HL-60 (cell line): ENCODE data around the gene LSMEM2.

Experiments
- DNase-seq, 2 experiments: peaks; one replicate each; pipeline ENCODE4 v3.0.0-alpha.2; 2010 to 2020; ENCODE audit warnings: low read depth in 1 of 2, low spot score in 1 of 2
- H3K27ac ChIP-seq: fragments of 250-450 bp; sonication (Bioruptor Pico); replicated peaks from 2 replicates; pipeline ENCODE4 v1.5.1; 2020; ENCODE audit warnings: mild to moderate bottlenecking, moderate library complexity
- H3K27me3 ChIP-seq: fragments of 250-450 bp; sonication (Bioruptor Pico); 2 replicates; pipeline ENCODE4 v1.5.1; 2021; ENCODE audit warnings: mild to moderate bottlenecking, moderate library complexity; ENCODE audit not compliant: insufficient read depth, poor library complexity, severe bottlenecking
- H3K4me3 ChIP-seq: replicated peaks from 2 replicates; pipeline ENCODE4 v1.5.1; 2011; ENCODE audit warnings: mild to moderate bottlenecking, control low read depth, low read length; ENCODE audit not compliant: insufficient read depth
- GABPA ChIP-seq: IDR thresholded peaks from 2 replicates; pipeline ENCODE4 v1.6.1; 2012; ENCODE audit warnings: low read depth
- POLR2AphosphoS5 ChIP-seq: IDR thresholded peaks from 2 replicates; pipeline ENCODE4 v1.6.1; 2012; ENCODE audit warnings: low read depth
- SPI1 ChIP-seq: IDR thresholded peaks from 2 replicates; pipeline ENCODE4 v1.6.1; 2012; ENCODE audit warnings: low read depth, mild to moderate bottlenecking, borderline replicate concordance
- TF ChIP-seq, protein P1 (sequence below): IDR thresholded peaks from one replicate; pipeline ENCODE4 v1.5.1; 2011; ENCODE audit warnings: low read length, control low read depth, inconsistent platforms; ENCODE audit not compliant: insufficient read depth
- TF ChIP-seq, protein P2 (sequence below): IDR thresholded peaks from 2 replicates; pipeline ENCODE4 v1.6.1; 2012; ENCODE audit warnings: low read depth; ENCODE audit not compliant: insufficient replicate concordance

The LSMEM2 gene

DNA sequence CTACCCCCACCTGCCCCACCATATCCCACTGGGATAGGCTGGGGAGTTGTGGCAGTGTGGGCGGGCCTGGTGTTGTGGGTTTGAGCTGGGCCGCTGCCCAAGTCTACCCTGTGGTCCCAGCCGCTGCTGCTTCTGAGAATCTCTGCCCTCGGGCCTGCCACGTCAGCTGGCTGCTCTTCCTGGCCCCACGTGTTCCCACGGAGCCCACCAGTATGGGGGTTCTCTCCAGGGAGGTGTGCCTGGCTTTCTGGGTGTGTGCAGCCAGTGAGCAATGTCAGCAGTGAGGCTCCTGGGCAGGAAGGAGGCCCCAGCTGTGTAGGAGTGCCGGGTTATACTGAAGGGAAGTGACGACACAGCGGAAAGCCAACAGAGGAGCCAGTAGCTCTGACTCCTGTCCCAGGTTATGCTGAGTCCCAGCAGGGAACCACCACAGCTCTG, 32.4 kb upstream of the LSMEM2 start:
- peak overlapping the region; percentile 41 for H3K4me3 ChIP-seq
- DNase-seq, result peak in 1 of 2 experiments; percentile 92
- H3K27me3 ChIP-seq, result no peaks in the 10 kb centered on the region
- peak overlapping the region; percentile 74 for H3K27ac ChIP-seq
- TF ChIP-seq, protein P1, sequence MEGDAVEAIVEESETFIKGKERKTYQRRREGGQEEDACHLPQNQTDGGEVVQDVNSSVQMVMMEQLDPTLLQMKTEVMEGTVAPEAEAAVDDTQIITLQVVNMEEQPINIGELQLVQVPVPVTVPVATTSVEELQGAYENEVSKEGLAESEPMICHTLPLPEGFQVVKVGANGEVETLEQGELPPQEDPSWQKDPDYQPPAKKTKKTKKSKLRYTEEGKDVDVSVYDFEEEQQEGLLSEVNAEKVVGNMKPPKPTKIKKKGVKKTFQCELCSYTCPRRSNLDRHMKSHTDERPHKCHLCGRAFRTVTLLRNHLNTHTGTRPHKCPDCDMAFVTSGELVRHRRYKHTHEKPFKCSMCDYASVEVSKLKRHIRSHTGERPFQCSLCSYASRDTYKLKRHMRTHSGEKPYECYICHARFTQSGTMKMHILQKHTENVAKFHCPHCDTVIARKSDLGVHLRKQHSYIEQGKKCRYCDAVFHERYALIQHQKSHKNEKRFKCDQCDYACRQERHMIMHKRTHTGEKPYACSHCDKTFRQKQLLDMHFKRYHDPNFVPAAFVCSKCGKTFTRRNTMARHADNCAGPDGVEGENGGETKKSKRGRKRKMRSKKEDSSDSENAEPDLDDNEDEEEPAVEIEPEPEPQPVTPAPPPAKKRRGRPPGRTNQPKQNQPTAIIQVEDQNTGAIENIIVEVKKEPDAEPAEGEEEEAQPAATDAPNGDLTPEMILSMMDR, result no peak
- TF ChIP-seq SPI1 (peak; percentile 56; the same call in 1 of the 2 replicates), POLR2AphosphoS5 (no peak), GABPA (peak; percentile 77; the same call in 1 of the 2 replicates)
- TF ChIP-seq, protein P2, sequence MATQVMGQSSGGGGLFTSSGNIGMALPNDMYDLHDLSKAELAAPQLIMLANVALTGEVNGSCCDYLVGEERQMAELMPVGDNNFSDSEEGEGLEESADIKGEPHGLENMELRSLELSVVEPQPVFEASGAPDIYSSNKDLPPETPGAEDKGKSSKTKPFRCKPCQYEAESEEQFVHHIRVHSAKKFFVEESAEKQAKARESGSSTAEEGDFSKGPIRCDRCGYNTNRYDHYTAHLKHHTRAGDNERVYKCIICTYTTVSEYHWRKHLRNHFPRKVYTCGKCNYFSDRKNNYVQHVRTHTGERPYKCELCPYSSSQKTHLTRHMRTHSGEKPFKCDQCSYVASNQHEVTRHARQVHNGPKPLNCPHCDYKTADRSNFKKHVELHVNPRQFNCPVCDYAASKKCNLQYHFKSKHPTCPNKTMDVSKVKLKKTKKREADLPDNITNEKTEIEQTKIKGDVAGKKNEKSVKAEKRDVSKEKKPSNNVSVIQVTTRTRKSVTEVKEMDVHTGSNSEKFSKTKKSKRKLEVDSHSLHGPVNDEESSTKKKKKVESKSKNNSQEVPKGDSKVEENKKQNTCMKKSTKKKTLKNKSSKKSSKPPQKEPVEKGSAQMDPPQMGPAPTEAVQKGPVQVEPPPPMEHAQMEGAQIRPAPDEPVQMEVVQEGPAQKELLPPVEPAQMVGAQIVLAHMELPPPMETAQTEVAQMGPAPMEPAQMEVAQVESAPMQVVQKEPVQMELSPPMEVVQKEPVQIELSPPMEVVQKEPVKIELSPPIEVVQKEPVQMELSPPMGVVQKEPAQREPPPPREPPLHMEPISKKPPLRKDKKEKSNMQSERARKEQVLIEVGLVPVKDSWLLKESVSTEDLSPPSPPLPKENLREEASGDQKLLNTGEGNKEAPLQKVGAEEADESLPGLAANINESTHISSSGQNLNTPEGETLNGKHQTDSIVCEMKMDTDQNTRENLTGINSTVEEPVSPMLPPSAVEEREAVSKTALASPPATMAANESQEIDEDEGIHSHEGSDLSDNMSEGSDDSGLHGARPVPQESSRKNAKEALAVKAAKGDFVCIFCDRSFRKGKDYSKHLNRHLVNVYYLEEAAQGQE, result no peak

DNA sequence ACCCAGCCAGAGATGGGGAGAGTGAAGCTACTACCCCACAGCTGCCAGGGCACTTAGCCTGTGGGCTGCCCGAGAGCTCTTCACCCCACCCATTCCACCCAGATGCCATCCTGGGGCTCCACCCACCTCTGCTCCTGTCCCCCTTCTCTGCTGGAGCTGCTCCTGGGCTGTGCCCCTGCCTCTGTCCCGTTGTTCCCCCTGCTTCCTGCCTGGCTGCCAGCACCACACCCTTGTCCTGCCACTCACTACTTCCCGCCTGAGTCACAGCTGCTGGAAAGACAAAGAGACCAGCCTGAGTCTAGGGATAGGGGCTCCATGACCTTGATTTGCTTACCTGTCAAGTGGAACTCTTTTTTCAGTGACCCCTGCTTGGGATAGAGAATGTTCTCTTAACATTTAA, 30.5 kb upstream of the LSMEM2 start:
- H3K27me3 ChIP-seq, result no peaks in the 10 kb centered on the region
- no peak overlapping the region for H3K4me3 ChIP-seq
- DNase-seq, result no peak
- H3K27ac ChIP-seq, result no peak overlapping the region; the same call in 1 of the 2 replicates
- TF ChIP-seq, protein P2, result no peak
- TF ChIP-seq, protein P1, result no peak
- TF ChIP-seq SPI1 (no peak), POLR2AphosphoS5 (no peak), GABPA (no peak)

DNA sequence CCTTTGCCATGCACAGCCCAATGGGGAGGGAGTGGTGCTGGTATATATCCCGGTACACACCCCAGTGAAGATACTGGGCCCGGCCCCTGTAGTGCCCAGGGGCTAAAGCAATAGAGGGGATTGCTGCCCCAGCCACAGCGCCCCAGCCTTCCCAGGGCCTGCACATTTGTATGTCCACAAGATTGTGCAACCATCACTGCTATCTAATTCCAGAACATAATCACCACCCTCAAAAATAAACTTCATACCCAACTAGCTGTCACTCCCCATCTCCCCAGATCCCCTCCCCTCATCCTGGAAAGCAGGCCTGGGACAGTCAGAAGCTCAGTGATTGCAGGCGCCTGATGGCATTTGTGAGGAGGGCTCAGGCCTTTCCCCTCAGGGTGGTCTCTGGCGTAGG, 29.4 kb upstream of the LSMEM2 start:
- DNase-seq, result no peak
- H3K27ac ChIP-seq, result no peak overlapping the region
- TF ChIP-seq, protein P1, result no peak
- TF ChIP-seq, protein P2, result no peak
- TF ChIP-seq GABPA (no peak), POLR2AphosphoS5 (no peak), SPI1 (no peak)
- H3K4me3 ChIP-seq, result no peak overlapping the region
- no peaks in the 10 kb centered on the region for H3K27me3 ChIP-seq
